ENCODE results near the gene BCKDHA.
"Not testable (repeated sequence)": the region's sequence is repeated elsewhere in the genome, so short reads cannot be mapped to it uniquely, and the experiment has no call there.

The BCKDHA gene

GRCh38 chr19:41403181-41403970 is 5.8 kb downstream of the BCKDHA start:
- no peak for DNase-seq (ENCODE audit: low read depth)

GRCh38 chr19:41405776-41406175 is 8.2 kb downstream of the BCKDHA start:
- TF ChIP-seq CTCF (IDR thresholded peaks at IDR 0.05; ENCODE audit: low read length, missing control alignments): no peak
- no peak for DNase-seq (ENCODE audit: low read depth)
- no peak overlapping the region for H3K4me3 ChIP-seq (replicated peaks; ENCODE audit: low read depth, low read length)

More at GRCh38 chr19:41403181-41403970, 5.8 kb downstream of the BCKDHA start:
- TF ChIP-seq CTCF (IDR thresholded peaks at IDR 0.05; ENCODE audit: low read length, missing control alignments): no peak
- no peak overlapping the region for H3K4me3 ChIP-seq (replicated peaks; ENCODE audit: low read depth, low read length)

DNA sequence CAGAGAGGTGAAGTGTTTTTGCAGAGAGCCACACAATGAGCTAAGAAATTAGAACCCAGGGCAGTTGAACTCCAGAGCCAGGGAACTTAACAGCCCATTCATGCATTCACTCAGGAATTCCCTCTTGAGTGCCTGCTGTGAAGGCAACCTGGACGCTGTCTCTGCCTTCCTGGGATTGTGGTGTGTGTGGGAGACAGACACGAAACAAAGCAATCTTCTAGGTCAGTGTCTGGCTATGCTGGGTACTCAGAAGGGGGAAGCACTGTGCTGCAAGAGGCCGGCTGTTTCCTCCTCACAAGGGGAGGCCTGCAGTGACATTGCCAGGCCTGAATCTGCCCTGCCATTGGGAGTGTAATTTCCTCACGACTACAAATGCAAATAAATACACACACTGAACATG is 9.7 kb downstream of the BCKDHA start:
- no peak overlapping the region for H3K4me3 ChIP-seq (replicated peaks; ENCODE audit: low read depth, low read length)
- TF ChIP-seq CTCF (IDR thresholded peaks at IDR 0.05; ENCODE audit: low read length, missing control alignments): peak; percentile 3
- DNase-seq (ENCODE audit: low read depth): peak; percentile 79

GRCh38 chr19:41408256-41408655 is 10.6 kb downstream of the BCKDHA start:
- TF ChIP-seq CTCF (IDR thresholded peaks at IDR 0.05; ENCODE audit: low read length, missing control alignments): no peak
- H3K4me3 ChIP-seq (replicated peaks; ENCODE audit: low read depth, low read length): no peak overlapping the region
- no peak for DNase-seq (ENCODE audit: low read depth)

DNA sequence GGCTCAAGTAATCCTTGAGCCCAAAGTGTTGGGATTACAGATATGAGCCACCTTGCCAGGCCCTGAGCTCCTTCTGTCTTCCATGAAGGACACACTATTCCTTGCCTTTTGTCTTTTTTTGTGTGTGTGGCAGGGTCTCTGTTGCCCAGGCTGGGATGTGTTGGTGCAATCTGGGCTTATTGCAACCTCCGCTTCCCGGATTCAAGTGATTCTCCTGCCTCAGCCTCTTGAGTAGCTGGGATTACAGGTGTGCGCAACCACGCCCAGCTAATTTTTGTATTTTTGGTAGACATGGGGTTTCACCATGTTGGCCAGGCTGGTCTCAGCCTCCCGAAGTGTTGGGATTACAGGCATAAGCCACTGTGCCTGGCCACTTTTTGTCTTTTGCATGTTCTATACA is 11.2 kb downstream of the BCKDHA start:
- not testable (repeated sequence) for DNase-seq (ENCODE audit: low read depth); H3K4me3 ChIP-seq (replicated peaks; ENCODE audit: low read depth, low read length)

- no peak overlapping the region for H3K4me3 ChIP-seq (replicated peaks; ENCODE audit: low read depth, low read length)
- DNase-seq (ENCODE audit: low read depth): peak; percentile 51
- TF ChIP-seq CTCF (IDR thresholded peaks at IDR 0.05; ENCODE audit: low read length, missing control alignments): no peak
These were observed 11.7 kb downstream of the BCKDHA start for GRCh38 chr19:41409288-41409687.

- TF ChIP-seq CTCF (IDR thresholded peaks at IDR 0.05; ENCODE audit: low read length, missing control alignments): no peak
- no peak for DNase-seq (ENCODE audit: low read depth)
- no peak overlapping the region for H3K4me3 ChIP-seq (replicated peaks; ENCODE audit: low read depth, low read length)
These were observed 12.9 kb downstream of the BCKDHA start for GRCh38 chr19:41410336-41411054.

All from fibroblast of pulmonary artery (primary cell).